LoVo (cell line): Measurements from ENCODE around the gene MAP2K6.
"Not testable (repeated sequence)": the region's sequence is repeated elsewhere in the genome, so short reads cannot be mapped to it uniquely, and the experiment has no call there.

Experiments
- DNase-seq: peaks from one replicate; pipeline ENCODE4 v3.0.0-alpha.2; 2016; ENCODE audit warnings: low spot score

MAP2K6 gene

GRCh38 chr17:69457603-69458002 is 43.1 kb downstream of the MAP2K6 start:
- DNase-seq, result no peak

- DNase-seq, result no peak
Observed at GRCh38 chr17:69460963-69461922, 46.7 kb downstream of the MAP2K6 start.

- DNase-seq, result no peak
Observed at GRCh38 chr17:69461951-69462369, 47.5 kb downstream of the MAP2K6 start.

- no peak for DNase-seq
Observed at GRCh38 chr17:69462882-69463281, 48.4 kb downstream of the MAP2K6 start.

GRCh38 chr17:69466451-69466850 is 52.0 kb downstream of the MAP2K6 start:
- no peak for DNase-seq

GRCh38 chr17:69466905-69467667 is 52.6 kb downstream of the MAP2K6 start:
- DNase-seq, result no peak

- no peak for DNase-seq
Observed at GRCh38 chr17:69468207-69468606, 53.7 kb downstream of the MAP2K6 start.

- DNase-seq, result no peak
Observed at GRCh38 chr17:69470702-69471101, 56.2 kb downstream of the MAP2K6 start.

GRCh38 chr17:69471406-69471805 is 56.9 kb downstream of the MAP2K6 start:
- DNase-seq, result no peak

GRCh38 chr17:69473841-69474831 is 59.6 kb downstream of the MAP2K6 start:
- no peak for DNase-seq

- DNase-seq, result no peak
Observed at GRCh38 chr17:69477204-69477902, 62.9 kb downstream of the MAP2K6 start.

GRCh38 chr17:69477903-69478266 is 63.4 kb downstream of the MAP2K6 start:
- no peak for DNase-seq

GRCh38 chr17:69478916-69479315 is 64.4 kb downstream of the MAP2K6 start:
- DNase-seq, result no peak

- DNase-seq, result not testable (repeated sequence)
Observed at GRCh38 chr17:69479756-69480155, 65.3 kb downstream of the MAP2K6 start.

- DNase-seq, result no peak
Observed at GRCh38 chr17:69480245-69480644, 65.7 kb downstream of the MAP2K6 start.

- no peak for DNase-seq
Observed at GRCh38 chr17:69485251-69485661, 70.8 kb downstream of the MAP2K6 start.

- DNase-seq, result no peak
Observed at GRCh38 chr17:69485901-69486643, 71.6 kb downstream of the MAP2K6 start.

- DNase-seq, result no peak
Observed at GRCh38 chr17:69486779-69487637, 72.5 kb downstream of the MAP2K6 start.

GRCh38 chr17:69489313-69489712 is 74.8 kb downstream of the MAP2K6 start:
- DNase-seq, result no peak
